ENCODE measurements around the gene KCNJ6.
"Not testable (repeated sequence)": the region's sequence is repeated elsewhere in the genome, so short reads cannot be mapped to it uniquely, and the experiment has no call there.

KCNJ6 gene

DNA sequence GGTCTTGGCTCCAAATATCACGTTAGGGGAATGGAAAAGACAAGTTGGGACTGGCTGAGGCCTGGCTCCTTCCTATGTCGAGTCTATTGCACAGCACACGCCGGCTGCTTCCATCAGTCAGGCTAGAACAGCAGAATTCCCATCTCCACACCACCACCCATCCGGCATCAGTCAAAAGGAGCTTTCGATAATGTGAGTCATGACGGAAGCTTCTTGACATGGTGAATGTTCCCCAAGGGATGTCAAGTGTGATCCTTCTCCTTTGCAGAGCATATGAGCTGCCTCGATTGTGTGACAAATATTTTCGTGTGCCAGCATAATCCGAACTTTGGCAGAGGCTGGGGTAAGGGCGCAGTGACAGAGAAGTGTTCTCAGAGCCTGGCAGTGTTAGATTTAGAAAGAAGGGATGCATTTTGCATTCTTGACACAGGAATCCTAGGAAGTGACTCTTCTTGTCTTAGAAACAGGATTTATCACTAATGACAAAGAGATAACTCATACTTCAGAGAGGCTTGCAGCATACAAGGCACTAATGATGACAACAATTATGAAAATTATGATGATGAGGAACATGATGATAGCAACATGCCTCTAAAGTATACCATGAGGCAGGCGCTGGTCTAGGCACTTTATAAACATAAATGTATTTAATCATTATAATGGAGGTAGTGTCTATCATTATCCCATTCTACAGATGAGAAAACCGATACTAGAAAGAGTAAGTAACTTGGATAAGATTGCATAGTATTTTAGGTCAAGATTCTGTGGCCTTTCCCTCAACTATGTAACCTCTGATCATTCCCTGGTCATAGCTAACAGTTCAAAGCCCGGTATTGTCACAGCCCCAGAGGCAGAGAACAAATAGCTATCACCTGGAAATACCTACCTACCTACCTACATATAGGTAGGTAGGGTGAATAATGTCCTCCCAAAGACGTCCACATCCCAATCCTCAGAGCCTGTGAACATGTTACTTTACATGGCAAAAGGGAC lies 135.0 kb downstream of the KCNJ6 start:
- no peak for DNase-seq (ENCODE audit: low read depth in 3 of 3, low spot score in 1 of 3)

DNA sequence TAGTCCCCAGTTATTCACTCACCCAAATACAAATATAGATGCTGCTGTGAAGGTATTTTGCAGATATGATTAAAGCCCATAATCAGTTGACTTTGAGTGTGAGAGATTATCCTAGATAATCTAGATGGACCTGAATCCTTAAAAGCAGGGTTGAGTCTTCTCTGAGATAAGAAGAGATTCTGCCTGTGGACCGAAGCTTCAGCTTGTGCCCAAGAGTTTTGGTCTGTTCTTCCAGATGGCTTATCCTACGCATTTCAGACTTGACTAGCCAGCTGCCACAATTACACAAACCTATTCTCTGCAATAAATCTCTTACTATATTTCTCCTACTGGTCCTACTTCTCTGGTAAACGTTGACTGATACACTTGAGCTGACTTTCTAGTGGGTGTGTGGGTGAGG lies 145.1 kb downstream of the KCNJ6 start:
- DNase-seq (ENCODE audit: low read depth in 3 of 3, low spot score in 1 of 3): no peak

DNA sequence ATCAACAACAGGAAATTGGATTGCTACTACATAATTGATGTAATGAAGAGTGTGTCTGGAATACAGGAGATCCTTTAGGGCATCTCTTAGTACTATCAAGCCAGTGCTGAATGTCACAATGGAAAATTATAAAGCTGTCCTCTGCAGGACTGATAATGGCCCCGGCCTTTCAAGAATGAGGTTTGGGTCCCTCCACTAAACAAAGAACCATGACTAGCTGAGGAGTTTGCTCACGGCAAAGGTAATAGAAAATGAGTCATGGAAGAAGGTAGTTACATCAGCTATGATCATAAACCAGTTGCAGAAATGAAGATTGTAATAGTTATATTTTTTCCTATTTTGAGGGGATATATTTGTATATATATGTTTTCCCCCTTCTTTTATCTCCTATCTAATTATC lies 145.8 kb downstream of the KCNJ6 start:
- DNase-seq (ENCODE audit: low read depth in 3 of 3, low spot score in 1 of 3): no peak

DNA sequence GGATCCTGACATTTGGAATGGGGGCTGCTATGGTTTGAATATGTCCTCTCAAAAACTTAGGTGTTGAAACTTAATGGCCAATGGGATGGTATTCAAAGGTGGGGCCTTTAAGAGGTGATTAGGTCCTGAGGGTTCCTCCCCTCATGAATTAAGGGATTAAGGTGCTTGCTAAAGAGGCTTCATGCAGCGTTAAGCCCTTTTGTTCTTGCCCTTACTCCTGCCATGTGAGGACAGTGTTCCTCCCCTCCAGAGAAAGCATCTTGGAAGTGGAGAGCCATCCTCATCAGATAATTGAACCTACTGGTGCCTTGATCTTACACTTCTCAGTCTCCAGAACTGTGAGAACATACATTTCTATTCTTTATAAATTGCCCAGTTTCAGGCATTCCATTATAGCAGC lies 146.6 kb downstream of the KCNJ6 start:
- DNase-seq (ENCODE audit: low read depth in 3 of 3, low spot score in 1 of 3): no peak

DNA sequence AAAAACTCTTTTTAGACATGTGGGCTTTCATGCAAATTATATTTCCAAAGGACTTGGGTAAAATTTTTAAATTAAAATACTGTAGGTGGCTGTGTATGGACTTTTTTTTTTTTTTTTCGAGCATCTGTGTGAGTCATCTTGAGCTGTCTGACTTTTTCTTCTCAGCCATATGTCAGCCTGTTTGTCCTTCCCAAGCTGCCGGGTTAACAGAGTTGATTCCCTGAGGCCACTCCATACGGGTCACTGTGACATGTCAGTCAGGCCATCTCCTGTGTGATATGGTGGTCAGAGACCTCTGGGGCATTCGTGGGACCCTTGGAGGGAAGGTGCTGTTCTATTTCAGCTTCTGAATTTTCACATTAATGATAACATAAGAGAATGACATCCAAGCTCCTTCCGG lies 148.3 kb downstream of the KCNJ6 start:
- DNase-seq (ENCODE audit: low read depth in 3 of 3, low spot score in 1 of 3): no peak

DNA sequence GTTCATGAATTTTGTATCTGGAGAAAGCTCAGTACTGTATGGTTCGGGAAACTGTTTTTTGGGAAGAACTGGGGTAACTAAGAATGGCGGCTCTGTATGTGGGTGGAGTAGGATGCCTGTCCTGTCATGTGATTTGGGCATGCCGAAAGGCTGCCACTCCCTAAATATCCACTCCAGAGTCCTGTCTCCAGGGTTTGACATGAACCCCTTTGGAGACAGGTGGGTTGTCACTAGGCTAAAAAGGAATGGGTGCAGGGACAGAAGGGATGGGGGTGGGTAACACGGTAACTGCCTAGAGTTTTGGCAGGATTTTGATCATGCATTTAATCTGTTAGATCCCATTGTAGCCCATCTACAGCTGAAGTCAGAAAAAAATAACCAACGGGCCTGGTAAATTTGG lies 150.1 kb downstream of the KCNJ6 start:
- no peak for DNase-seq (ENCODE audit: low read depth in 3 of 3, low spot score in 1 of 3)

DNA sequence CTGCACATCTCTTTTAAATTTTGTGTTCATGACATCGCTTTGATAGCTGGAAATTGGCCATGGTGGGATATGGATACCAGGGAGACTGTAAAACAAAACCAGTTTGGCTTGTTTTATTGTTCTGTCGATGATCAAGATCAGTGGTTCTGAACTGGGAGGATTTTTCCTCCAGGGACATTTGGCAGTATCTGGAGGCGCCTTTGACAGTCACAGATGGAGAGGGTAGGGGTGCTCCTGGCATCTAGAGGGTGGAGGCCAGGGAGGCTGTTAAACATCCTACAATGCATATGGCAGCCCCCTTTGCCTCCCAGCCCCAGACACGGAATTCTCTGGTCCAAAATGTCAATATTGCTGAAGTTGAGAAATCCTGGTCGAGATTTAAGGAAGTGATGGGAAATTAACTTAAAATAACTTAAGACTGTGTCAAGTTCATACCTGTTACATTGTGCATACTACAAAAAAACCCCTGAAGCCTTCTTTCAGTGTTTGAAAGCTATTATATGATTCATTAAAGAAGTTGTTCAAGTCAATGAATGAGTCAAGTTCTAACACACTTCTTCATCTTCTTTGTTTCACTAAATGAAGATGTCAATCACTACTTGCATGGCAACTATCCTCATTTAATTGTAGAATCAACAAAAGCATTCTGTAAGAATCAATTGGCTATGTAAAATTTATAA lies 150.9 kb downstream of the KCNJ6 start:
- no peak for DNase-seq (ENCODE audit: low read depth in 3 of 3, low spot score in 1 of 3)

DNA sequence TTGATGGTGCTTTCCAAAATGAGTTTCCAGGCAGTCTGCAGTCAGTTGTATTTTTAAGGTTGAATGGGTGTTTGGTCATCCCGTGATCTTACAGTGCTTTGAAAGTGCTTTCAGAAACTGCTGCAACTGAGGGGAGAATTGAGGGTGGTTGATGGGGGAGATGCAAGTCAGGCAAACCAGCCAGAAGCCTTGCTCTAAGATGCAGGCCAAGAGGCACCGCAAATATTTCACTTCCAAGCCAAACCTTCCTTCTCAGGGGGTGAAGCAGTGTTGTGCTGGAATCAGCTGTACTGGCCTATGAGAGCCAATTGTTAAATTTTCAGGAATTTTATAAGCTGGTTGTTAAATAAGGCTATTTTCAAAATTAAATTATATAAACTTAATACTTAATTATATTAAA lies 151.6 kb downstream of the KCNJ6 start:
- no peak for DNase-seq (ENCODE audit: low read depth in 3 of 3, low spot score in 1 of 3)

DNA sequence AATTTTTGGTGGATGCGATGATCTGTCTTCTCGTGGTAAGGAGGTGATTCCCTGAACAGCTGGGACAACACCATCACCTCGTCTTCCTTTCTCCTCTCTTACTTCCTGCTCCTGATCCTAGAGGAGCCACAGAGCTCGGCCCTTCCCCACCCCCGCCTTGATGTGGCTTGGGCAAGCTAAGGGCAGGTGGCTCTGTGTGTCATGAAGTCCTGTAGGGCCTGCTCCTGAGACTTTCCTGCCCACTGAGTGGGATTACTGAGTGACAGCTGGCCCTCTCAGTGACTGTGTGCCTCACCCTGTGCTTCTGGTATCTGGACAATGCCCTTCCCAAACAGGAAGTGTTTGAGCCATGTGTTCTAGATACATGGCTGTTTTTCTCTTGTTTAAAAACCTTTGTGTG lies 153.0 kb downstream of the KCNJ6 start:
- no peak for DNase-seq (ENCODE audit: low read depth in 3 of 3, low spot score in 1 of 3)

DNA sequence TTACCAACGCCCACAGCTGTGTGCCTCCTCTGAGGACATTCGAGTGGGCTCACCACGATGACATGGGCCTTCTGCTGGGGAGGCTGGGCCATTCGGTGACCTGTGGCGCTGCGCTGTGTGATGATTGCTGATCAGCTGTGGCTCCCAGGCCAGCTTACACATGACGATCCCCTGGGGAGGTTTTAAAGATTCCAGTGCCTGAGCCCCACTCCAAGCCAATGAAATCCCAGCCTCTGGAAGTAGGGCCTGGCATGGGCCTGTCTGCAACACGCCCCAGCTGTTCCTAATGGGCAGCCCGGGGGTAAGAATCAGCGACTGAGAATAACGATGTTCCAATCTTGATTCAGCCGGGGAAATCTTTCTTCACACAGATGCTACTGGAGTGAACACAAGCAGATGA lies 153.7 kb downstream of the KCNJ6 start:
- no peak for DNase-seq (ENCODE audit: low read depth in 3 of 3, low spot score in 1 of 3)

DNA sequence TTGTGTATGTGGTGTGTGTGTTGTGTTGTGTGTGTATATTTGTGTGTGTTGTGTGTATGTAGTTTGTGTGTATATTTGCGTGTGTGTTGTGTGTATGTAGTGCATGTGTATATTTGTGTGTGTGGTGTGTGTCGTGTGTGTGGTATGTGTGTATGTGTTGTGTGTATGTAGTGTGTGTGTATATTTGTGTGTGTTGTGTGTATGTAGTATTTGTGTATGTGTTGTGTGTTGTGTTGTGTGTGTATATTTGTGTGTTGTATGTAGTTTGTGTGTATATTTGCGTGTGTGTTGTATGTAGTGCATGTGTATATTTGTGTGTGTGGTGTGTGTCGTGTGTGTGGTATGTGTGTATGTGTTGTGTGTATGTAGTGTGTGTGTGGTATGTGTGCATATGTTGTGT lies 154.9 kb downstream of the KCNJ6 start:
- DNase-seq (ENCODE audit: low read depth in 3 of 3, low spot score in 1 of 3): not testable (repeated sequence)

DNA sequence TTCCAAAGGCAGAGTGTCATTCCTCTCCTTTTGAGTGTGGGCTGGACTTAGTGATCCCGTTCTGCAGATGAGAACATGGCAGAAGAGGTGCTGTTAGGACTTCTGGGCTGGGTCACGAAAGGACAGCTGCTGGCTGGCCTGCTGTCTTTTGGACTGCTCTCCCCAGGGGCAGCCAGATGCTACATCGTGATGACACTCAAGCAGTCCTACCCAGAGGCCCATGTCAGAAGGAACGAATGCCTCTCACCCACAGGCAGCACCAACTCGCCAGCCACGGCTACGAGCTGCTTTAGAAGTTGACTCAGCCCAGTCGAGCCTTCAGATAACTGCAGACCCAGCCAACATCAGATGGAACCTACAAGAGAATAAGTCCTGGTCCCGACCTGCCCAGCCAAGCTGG lies 156.5 kb downstream of the KCNJ6 start:
- no peak for DNase-seq (ENCODE audit: low read depth in 3 of 3, low spot score in 1 of 3)

DNA sequence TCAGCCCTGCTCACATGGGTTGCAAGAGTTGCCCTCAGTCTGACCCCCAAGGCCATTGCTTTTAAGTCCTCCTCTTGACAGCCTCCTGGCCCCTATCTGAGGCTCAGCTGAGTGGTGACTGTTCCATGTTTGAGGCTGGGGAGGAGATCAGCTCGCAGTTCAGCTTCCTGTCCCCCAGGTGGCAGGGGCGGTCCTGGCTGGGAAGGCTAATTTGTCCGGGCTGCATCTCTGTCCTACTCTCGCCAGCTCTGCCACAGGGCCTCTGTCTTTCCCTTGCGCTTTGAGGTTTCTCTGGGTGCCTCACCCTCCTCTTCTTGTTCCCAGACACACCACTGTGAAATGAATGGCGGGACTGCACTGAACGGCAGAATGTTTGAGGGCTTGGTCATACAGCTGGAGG lies 157.3 kb downstream of the KCNJ6 start:
- DNase-seq (ENCODE audit: low read depth in 3 of 3, low spot score in 1 of 3): no peak

DNA sequence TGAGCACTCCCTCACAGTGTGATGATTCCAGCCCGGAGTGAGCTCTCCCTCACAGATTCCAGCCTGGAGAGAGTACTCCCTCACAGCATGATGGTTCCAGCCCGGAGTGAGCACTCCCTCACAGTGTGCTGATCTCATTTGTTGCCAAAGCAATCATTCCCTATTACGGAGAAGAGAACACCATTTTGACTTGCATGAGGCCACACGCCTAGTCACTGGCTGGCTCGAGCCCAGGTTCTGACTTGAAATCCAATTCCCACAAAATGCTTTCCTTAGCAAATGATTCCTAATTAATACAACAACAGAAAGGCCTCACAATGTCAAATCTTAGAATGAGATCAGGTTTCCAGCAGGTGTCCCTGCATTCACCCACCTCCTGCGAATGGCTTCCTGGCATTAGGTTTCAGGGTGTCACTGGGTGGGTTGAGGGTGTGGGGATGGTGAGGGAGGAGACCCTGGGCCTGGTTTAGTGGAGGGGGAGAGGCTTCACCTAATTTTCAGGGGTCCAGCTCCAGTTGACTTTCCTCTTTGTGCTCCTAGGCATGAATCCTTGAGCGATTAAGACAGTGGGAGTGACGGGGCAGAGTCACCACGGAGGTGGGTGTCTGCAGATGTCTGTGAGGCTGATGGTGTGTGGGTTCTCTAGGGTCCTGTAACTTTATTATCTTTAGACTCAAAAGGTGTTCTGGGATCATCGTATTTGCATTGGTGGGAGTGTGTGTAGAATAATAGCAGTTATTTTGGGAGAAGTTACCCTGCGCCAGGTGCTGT lies 158.5 kb downstream of the KCNJ6 start:
- no peak for DNase-seq (ENCODE audit: low read depth in 3 of 3, low spot score in 1 of 3)

DNA sequence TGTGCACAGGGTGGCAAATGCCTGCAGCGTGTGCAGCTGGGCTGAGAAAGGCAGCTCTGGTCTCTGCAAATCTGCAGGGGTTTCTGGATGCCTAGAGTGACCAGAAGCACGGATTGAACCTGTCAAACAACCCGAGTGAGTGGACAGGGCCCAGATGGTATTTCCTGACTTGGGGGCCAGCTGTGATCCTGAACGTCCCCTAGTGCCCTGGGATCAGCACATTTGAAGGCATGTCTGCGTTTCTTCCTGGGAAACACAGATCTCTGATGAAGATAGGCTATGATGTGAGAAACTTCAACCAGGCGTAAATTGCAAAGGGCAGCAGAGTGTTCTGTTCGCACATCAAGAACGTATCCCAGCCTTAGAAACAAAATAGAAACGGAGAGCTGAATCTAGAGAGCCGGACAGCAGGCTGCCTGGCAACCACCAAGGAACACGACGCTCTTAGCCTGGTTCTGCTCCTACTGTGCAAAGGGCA lies 163.1 kb downstream of the KCNJ6 start:
- no peak for DNase-seq (ENCODE audit: low read depth in 3 of 3, low spot score in 1 of 3)

DNA sequence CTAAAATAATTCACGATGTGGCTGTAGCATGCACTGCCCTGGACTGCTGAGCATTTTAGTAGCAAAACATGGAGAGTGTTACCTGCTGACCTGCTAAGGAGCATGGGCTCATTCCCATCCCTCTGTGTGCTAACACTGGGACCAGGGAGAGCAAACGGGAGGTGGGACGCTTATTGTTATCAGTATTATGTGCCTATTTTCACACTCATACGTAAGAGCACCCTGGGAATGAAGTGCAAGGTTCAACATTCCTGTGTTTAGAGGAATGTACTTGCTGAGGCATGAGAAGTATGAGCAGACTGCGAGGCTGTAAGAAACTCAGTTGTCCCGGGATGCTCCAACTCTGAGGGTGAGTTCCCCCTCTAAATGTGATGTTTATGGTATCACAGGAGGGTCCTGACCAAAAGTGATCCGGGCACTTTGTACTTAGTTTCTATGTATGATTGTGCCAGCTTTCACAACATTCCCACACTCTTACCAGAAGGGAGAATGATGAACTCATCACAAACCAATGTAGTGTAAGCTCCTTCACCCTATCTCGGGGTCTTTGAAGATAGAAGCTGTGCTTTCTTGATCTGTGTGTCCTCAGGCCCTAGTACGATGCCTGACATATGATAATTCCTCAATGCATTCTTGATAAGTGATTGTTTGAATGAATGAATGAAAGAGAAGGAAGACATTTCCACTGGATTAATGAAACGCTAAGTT lies 164.8 kb downstream of the KCNJ6 start:
- DNase-seq (ENCODE audit: low read depth in 3 of 3, low spot score in 1 of 3): no peak

DNA sequence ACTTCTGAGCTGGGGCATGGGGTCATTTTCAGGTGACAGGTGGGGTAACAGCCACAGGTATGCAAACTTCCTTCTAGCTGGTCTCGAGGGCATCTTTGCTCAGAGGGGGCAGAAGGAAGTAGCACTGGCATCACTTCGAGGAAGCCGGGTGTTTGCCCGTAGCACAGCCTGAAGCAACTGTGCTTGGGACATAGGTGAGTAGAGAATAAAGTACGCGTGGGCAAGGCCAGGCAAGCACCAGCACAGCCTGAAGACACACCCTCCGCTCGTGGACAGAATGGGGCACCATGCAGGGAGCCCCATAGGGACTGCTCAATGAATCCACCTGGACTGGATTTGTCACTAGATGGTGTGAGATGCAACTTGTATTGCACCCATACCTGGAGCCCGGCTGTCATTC lies 167.1 kb downstream of the KCNJ6 start:
- DNase-seq (ENCODE audit: low read depth in 3 of 3, low spot score in 1 of 3): no peak

DNA sequence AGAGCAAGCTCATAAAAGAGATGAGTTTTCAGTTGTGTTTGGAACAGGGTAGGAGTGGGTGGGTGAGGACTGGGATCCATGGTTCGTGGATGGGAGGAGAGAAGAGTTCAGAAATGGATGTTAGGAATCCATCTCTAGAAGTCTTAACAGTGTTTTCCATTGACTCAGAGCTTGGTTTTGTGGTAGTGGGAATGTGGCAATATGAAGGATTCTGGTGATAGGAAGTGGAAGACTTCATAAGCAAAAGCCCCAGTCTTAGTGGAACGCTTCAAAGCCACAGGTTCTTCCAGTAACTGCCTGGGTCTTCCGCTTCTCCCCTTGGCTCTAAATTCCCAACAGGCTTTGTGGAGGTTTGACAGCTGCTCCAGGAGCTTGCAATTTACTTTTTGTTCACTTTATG lies 167.9 kb downstream of the KCNJ6 start:
- DNase-seq (ENCODE audit: low read depth in 3 of 3, low spot score in 1 of 3): no peak

DNA sequence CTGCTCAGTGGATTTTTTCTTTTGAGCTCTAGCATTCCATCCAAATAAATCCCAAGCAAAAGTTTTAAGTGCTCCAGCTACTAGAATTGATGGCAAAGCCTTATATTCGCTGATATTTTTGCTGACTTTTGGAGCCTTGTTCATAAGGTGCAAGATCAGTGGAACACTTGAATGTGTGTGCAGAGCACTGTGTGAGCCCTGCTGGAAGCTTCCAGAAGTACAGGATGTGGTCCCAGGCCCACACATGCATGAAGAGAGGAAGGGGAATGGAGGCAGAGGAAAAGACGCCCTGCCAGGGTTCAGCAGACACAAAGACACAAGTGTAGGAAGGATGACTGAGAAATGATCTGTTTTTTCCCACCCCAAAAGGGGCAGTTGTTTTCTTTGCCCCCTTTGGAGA lies 169.4 kb downstream of the KCNJ6 start:
- DNase-seq (ENCODE audit: low read depth in 3 of 3, low spot score in 1 of 3): no peak

DNA sequence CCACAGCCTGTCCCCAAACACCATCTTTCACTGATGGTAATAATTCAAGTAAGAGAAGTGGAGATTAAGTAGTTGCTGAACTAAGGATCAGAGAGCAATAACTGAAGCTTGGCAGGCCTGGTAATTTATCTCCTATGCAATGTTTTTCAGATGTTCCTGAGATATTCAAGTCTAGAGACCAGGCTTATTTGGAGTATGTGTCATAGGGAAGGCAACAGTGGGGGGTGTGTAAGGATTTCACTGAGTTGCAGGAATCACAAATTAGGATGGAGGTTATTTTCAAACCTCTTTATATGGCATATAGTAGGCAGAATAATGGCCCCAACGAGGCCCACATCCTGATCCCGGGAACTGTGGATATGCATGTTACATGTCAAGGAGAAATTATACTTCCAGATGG lies 171.7 kb downstream of the KCNJ6 start:
- DNase-seq (ENCODE audit: low read depth in 3 of 3, low spot score in 1 of 3): no peak

DNA sequence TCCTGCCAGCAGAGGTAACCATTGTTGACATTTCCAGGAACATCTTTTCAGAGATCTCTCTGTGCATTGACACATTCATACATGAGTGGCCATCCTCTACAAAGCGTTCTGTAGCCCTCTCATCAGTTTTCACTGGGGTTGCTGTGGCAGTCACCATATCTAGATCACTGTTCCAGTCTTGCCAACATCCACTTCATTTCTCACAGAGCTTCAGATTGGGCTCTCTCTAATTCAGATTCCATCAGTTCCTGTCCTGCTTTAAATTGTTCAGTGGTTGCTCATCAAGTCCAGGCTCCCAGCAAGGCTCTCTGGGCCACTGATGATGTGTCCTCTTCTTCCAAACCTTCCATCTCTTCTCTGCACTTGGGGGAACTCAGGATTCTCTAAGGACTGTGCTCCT lies 173.7 kb downstream of the KCNJ6 start:
- DNase-seq (ENCODE audit: low read depth in 3 of 3, low spot score in 1 of 3): no peak

All from stimulated activated CD4-positive, alpha-beta T cell treated with anti-CD3 and anti-CD28 coated beads, TNF-alpha, amount 100 ng/mL, for 1 hour (primary cell).